Osteocyte (in vitro differentiated cells): ENCODE measurements around the gene IL18. TPM values are rescaled to one million over a fixed set of nuclear protein-coding genes. Genes with fewer than 3 reads are reported as not detected.

Experiments used
- DNase-seq: peaks from one replicate; pipeline ENCODE4 v3.0.0; 2021; ENCODE audit warnings: mixed read lengths; ENCODE audit not compliant: unreplicated experiment; ENCODE audit errors: extremely low spot score
- H3K27ac Mint-ChIP-seq: one replicate; pipeline ENCODE4 v1.8.0; 2021; ENCODE audit warnings: mild to moderate bottlenecking, mixed read lengths; ENCODE audit not compliant: unreplicated experiment
- H3K27me3 Mint-ChIP-seq: one replicate; pipeline ENCODE4 v1.8.0; 2021; ENCODE audit warnings: mixed read lengths; ENCODE audit not compliant: unreplicated experiment
- H3K36me3 Mint-ChIP-seq: one replicate; pipeline ENCODE4 v1.8.0; 2021; ENCODE audit warnings: mixed read lengths; ENCODE audit not compliant: unreplicated experiment
- H3K4me1 Mint-ChIP-seq: one replicate; pipeline ENCODE4 v1.8.0; 2021; ENCODE audit warnings: mixed read lengths; ENCODE audit not compliant: unreplicated experiment
- H3K4me3 Mint-ChIP-seq: one replicate; pipeline ENCODE4 v1.8.0; 2021; ENCODE audit warnings: mild to moderate bottlenecking, moderate library complexity, mixed read lengths; ENCODE audit not compliant: unreplicated experiment
- H3K9me3 Mint-ChIP-seq: one replicate; pipeline ENCODE4 v1.8.0; 2021; ENCODE audit warnings: mixed read lengths; ENCODE audit not compliant: unreplicated experiment
- total RNA-seq: library from RNA; stranded (reverse); gene quantifications from 2 replicates; pipeline ENCODE4 v1.2.1, GENCODE V29; 2021
- TF ChIP-seq, protein P1 (sequence below): fragments of 200-600 bp; sonication (generic); IDR thresholded peaks from 2 replicates; pipeline ENCODE4 v1.5.0; 2021; ENCODE audit warnings: antibody characterized with exemption, mild to moderate bottlenecking, moderate library complexity

Gene IL18
- total RNA-seq, 1 donor from 2014 or later: 0.59 TPM

DNA sequence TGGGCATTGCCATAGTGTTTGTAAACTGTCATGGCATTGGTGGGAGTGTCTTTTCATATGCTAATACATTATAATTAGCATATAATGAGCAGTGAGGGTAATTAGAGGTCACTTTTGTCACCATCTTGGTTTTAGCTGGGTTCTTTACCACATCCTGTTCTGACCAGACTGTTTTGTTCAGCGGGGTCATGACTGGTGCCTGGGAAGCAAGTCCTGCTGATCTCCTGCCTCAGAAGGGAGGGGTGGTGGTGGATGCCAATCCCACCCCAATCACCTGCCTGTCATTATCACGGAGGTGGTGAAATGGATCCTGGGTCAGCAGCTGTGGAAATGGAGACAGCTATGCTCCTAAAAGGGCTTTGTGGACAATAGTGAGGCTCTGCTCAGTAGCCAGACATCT lies 31.2 kb downstream of the IL18 start:
- H3K4me3 Mint-ChIP-seq: no peak overlapping the region
- no peaks in the 10 kb centered on the region for H3K9me3 Mint-ChIP-seq
- H3K27ac Mint-ChIP-seq: no peak overlapping the region
- H3K4me1 Mint-ChIP-seq: peaks cover 11% of the 10 kb centered on the region
- no peaks in the 10 kb centered on the region for H3K36me3 Mint-ChIP-seq
- no peak for DNase-seq
- TF ChIP-seq, protein P1, sequence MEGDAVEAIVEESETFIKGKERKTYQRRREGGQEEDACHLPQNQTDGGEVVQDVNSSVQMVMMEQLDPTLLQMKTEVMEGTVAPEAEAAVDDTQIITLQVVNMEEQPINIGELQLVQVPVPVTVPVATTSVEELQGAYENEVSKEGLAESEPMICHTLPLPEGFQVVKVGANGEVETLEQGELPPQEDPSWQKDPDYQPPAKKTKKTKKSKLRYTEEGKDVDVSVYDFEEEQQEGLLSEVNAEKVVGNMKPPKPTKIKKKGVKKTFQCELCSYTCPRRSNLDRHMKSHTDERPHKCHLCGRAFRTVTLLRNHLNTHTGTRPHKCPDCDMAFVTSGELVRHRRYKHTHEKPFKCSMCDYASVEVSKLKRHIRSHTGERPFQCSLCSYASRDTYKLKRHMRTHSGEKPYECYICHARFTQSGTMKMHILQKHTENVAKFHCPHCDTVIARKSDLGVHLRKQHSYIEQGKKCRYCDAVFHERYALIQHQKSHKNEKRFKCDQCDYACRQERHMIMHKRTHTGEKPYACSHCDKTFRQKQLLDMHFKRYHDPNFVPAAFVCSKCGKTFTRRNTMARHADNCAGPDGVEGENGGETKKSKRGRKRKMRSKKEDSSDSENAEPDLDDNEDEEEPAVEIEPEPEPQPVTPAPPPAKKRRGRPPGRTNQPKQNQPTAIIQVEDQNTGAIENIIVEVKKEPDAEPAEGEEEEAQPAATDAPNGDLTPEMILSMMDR: no peak
- no peaks in the 10 kb centered on the region for H3K27me3 Mint-ChIP-seq

DNA sequence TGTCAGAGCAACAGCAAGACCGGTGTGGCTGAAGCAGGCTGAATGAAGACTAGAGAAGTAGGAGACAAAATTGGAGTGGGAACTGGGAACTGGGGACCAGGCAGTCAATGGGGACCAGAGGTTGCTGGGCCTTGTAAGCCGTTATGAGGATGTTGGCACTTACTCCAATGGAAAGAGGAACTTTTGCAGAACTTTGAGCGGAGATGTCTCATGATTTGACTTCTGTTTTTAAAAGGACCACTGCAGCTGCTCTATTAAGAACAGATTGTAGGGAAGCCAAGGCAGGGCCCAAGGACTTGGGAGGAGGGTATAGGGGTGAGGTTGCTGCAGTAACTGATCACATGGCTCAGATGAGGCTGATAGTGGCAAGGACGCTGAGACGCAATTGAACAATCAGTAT lies 34.2 kb downstream of the IL18 start:
- Mint-ChIP-seq H3K4me1 (peaks cover 11% of the 10 kb centered on the region), H3K27ac (no peak overlapping the region), H3K36me3 (no peaks in the 10 kb centered on the region), H3K9me3 (no peaks in the 10 kb centered on the region), H3K27me3 (no peaks in the 10 kb centered on the region), H3K4me3 (no peak overlapping the region)
- TF ChIP-seq, protein P1: no peak
- no peak for DNase-seq

DNA sequence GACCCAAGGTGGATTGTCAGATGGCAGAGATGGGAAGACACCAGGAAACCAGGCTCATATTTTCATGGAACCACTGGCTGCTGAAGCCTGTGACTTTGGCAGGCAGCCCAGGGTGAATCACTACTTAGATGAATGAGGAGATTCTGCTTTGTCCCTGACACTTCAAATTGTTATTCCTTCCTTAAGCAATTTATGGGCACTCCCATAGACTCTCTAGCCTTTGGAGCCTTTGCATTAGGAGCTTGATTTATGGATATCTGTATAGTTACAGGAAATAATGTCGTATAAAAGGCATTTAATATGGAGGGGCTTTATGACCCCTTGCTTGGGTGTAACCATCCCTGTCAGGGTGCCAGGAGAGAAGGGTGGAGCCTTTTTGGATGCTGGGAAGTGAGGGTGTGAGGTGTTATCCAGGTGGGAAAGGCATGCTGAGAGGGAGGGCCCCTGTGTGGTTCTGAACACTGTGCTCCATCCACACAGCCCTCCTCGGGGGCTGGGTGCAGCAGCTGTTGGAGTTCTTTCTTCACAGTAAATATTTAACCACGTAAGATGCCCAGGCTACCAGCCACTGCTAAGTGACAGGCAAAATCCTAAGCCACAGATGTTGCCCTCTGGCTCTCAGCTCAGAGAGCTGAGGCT lies 35.3 kb downstream of the IL18 start:
- Mint-ChIP-seq H3K27ac (peak overlapping the region; percentile 60), H3K36me3 (no peaks in the 10 kb centered on the region), H3K4me3 (no peak overlapping the region), H3K4me1 (peaks cover 11% of the 10 kb centered on the region), H3K9me3 (no peaks in the 10 kb centered on the region), H3K27me3 (no peaks in the 10 kb centered on the region)
- DNase-seq: no peak
- TF ChIP-seq, protein P1: no peak

DNA sequence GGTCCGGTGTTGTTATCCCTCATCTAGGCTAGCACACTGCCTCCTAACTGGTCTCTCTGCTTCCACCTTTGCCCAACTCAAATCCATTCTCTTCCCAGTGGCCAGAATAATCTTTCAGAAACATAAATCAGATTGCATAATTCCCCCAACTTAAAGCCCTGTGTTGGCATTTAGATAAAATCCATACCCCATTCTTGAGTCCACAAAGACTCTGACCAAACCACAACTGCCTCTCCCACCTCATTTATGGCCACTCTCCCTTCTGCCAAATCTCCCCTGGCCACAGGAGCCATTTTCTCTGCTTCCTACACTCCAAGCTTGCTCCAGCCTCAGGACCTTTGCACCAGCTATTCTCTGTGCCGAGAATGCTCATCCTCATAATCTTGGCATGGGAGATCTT lies 36.8 kb downstream of the IL18 start:
- H3K36me3 Mint-ChIP-seq: no peaks in the 10 kb centered on the region
- H3K27ac Mint-ChIP-seq: no peak overlapping the region
- H3K4me1 Mint-ChIP-seq: peaks cover 11% of the 10 kb centered on the region
- no peaks in the 10 kb centered on the region for H3K9me3 Mint-ChIP-seq
- no peaks in the 10 kb centered on the region for H3K27me3 Mint-ChIP-seq
- no peak overlapping the region for H3K4me3 Mint-ChIP-seq
- DNase-seq: no peak
- TF ChIP-seq, protein P1: no peak

DNA sequence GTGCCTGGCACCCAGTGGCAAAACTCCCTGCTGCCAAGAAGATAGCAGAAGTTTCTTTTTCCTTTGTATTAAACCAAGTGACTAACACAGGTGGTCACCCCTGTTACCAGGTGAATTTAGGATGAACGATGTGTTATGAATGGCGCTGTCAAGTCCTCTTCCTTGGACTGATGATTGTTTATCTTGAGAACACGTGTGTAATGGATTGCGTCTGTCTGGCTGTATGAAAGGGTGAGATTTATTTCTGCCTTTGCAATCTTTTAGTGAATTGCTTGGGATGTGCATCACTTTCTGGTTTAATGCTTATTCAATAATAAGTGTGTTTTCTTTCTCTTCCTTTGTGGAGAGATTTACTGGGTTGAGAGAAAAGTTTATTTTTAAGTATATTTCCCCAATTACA lies 40.8 kb downstream of the IL18 start:
- Mint-ChIP-seq H3K9me3 (no peaks in the 10 kb centered on the region), H3K27me3 (no peaks in the 10 kb centered on the region), H3K27ac (no peak overlapping the region), H3K36me3 (no peaks in the 10 kb centered on the region), H3K4me3 (no peak overlapping the region), H3K4me1 (peaks cover 7% of the 10 kb centered on the region)
- TF ChIP-seq, protein P1: no peak
- no peak for DNase-seq
